NCI-H1105 treated with DMSO at 0.1 percent for 48 hours (cell line): ENCODE measurements around the gene TNFRSF1A.
"Not testable (repeated sequence)": the region's sequence is repeated elsewhere in the genome, so short reads cannot be mapped to it uniquely, and the experiment has no call there.

Experiments
- DNase-seq: peaks from one replicate; lab custom pipeline; 2025; lab: John Stamatoyannopoulos, UW

The TNFRSF1A gene

DNA sequence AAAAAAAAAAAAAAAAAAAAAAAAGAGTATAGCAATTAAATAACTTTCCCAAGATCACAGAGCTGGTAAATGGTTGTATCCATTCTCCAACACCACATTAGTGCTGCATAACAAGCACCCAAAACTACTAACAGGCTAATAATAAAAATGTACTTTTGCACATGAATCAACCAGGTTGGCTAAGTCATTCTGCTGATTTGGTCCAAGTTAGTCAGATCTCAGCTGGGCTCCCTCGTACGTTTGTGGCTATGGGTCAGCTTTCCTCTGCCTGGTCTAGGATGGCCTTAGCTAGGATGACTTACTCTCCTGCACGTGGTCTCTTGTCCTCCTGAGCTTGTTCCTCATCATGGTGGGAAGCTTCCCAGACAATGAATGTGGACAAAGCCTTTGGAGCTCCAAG, 39.3 kb downstream of the TNFRSF1A start:
- DNase-seq: no peak

DNA sequence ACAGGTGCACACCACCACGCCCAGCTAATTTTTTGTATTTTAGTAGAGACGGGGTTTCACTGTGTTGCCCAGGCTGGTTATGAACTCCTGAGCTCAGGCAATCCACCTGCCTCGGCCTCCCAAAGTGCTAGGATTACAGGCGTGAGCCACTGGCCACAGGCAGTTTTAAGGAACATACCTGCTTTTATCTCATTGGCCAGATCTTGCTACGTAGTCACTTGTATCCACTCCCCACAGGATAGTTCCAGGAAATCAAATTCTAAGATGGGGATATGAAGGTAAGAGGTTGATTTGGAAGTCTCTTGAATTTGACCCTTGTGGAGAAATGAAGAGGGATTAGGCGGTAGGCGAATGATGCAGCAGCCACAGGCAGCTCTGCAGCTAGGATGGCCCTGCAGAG, 40.2 kb downstream of the TNFRSF1A start:
- no peak for DNase-seq

DNA sequence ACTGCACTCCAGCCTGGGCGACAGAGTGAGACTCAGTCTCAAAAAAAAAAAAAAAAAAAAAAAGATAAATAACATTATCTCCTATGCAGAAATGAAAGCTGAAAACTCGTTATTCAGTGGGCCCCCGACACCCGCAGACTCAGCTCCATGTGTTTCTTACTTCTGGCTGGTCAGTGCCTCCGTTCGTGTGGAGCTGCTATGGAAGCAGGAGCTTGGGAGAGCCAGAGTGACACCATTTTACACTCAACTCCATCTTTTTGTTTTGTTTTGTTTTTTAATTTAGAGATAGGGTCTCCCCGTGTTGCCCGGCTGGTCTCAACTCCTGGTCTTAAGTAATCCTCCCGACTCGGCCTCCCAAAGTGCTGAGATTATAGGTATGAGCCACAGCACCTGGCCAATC, 44.7 kb downstream of the TNFRSF1A start:
- no peak for DNase-seq

DNA sequence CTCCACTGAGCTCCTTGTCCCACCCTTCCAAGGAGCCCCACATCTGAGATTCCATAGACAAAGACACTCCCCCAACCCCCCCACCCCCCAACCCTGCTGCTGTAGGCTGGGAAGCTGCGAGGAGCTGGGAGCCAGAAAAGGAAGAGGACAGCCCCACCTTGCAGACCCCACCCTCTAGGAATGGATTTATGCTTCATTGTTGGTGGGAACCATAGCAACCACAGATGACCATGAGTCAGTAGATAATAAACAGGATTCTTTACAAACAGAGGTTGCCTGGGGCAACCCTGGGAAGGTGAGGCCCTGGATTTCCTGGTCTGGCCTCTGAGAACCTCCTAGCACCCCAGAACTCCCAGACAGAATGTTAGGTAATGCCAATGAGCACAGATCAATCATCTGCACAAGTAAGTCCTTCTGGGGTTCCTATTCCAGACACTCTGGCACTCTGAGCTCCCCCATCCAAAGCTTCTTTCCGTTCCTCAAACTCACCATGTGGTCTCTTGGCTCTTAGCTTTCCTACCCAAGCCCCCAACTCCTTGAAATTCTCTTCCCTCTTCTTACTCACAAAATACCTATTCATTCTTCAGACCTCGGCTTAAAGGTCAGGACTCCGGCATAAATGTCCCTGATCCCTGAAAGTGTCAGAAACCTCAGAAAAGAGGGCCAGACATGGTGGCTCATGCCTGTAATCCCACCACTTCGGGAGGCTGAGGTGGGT, 46.6 kb downstream of the TNFRSF1A start:
- no peak for DNase-seq

DNA sequence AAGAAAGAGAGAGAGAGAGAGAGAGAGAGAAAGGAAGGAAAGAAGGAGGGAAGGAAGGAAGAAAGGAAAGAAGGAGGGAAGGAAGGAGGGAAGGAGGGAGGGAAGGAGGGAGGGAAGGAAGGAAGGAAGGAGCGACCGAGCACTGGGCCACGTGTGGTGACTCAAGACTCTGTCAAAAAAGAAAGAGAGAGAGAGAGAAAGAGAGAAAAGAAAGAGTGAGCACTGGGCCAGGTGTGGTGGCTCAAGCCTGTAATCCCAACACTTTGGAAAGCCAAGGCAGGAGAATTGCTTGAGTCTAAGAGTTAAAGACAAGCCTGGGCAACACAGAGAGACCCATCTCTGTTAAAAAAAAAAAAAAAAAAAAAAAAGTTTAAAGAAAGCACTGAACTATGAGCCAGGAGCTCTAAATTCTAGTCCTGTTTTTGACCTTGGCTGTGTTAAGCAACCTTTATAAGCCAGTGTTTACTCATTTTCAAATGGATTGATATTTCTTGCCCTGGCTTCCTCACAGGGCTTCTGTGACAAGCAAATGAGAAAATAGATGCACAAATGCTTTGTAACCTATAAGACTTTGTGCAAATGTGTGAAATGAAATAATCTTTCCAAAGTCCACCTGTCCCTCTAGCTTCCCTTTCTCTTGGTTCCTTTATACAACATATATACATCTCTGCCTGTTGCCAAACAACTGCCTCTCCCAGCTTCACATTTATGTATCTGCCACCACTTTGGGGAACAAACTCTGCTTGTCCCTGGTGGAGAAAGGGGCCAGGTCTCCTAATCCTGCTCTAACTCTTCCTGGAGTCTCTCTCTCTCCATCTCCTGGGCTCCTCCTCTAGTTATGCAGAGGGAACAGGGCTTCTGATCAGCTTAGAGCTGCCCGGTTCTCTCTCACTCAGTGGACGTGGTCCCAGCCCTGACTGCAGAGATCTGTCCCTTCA, 47.5 kb downstream of the TNFRSF1A start:
- no peak for DNase-seq

DNA sequence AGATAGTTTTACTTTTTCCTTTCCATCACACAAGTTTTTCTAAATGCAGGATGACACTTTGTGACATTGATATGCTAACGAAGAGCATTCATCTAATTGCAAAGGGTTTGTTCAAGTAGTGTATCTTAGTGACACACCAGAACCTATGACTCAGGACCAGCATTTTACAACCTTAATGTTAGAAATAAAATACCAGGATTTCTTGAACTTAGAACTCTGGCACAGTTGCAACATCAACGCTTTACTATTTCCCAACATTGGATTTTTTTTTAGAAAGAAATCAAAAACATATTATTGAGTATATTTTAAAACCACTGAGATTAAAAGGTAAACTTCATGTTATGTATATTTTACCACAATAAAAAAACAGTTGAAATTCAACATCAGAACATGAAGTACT, 49.3 kb downstream of the TNFRSF1A start:
- no peak for DNase-seq

DNA sequence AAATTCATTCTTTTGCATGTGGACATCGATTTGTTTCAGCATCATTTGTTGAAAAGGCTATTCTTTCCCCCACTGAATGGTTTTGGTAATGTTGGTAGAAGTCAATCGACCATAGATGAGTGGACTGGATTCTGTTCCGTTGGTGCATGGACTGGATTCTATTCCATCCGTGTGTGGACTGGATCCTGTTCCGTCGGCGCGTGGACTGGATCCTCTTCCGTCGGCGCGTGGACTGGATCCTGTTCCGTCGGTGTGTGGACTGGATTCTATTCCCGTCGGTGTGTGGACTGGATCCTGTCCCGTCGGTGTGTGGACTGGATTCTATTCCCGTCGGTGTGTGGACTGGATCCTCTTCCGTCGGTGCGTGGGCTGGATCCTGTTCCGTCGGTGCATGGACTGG, 52.0 kb downstream of the TNFRSF1A start:
- DNase-seq: not testable (repeated sequence)

DNA sequence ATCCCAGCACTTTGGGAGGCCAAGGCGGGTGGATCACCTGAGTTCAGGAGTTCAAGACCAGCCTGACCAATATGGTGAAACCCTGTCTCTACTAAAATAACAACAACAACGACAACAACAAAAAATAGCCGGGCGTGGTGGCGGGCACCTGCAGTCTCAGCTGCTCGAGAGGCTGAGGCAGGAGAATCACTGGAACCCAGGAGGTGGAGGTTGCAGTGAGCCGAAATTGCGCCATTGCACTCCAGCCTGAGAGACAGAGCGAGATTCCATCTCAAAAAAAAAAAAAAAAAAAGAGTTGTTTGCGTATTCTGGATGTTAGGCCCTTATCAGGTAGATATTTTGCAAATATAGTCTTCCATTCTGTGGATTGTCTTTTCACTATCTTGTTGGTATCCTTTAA, 52.8 kb downstream of the TNFRSF1A start:
- not testable (repeated sequence) for DNase-seq

DNA sequence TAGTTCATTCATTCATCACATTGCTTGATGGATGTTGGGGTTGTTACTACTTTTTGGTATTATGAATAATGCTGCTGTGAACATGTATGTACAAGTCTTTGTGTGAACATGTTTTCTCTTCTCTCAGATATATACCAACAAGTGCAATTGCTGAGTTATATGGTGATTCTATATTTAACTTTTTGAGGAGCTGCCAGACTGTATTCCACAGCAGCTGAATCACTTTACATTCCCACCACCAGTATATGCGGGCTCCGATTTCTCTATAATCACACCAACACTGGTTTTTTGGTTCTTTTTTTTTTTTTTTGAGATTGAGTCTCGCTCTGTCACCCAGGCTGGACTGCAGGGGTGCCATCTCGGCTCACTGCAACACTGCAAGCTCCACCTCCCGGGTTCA, 53.6 kb downstream of the TNFRSF1A start:
- no peak for DNase-seq

GRCh38 chr12:6285532-6286306, 56.2 kb downstream of the TNFRSF1A start:
- no peak for DNase-seq

- peak; percentile 82 for DNase-seq
Observed at GRCh38 chr12:6285063-6285477, 56.8 kb downstream of the TNFRSF1A start.

DNA sequence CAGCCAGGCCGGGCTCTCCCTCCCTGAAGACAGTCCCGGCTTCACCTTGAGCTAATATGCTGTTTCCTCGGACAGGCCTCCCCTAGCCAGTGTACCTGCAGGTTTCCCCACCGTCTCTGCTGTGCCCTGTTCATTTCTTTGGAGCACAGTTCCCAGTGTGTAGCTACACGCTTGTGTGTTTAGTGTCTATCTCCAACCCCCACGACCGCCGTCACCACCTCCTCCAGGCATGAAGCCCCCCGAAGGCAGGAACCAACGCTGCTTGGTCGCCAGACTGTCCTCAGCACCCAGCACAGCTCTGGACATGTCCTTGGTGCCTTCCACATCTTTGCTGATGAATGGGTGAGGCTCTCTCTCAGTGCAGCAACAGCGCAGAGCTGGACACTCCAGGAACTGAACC, 57.6 kb downstream of the TNFRSF1A start:
- no peak for DNase-seq

DNA sequence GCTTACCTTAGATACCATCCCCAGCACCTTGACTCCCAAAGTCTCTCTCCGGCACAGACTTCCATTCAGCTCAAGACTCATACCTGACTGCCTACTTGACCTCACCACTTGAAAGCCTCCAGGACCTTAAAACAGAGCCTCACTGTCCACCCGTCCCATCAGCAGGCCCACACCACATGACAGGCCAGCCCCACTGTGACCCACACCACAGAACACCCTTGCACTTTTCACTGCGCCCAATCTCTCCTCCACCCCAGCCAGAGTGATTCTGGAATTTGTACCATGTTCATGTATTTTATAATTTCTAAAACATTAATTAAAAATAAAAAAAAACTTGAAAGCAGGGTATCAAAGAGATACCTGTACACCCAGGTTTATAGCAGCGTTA, 59.4 kb downstream of the TNFRSF1A start:
- no peak for DNase-seq

- no peak for DNase-seq
Observed at GRCh38 chr12:6281081-6281809, 60.6 kb downstream of the TNFRSF1A start.

GRCh38 chr12:6280672-6281071, 61.2 kb downstream of the TNFRSF1A start:
- DNase-seq: no peak

DNA sequence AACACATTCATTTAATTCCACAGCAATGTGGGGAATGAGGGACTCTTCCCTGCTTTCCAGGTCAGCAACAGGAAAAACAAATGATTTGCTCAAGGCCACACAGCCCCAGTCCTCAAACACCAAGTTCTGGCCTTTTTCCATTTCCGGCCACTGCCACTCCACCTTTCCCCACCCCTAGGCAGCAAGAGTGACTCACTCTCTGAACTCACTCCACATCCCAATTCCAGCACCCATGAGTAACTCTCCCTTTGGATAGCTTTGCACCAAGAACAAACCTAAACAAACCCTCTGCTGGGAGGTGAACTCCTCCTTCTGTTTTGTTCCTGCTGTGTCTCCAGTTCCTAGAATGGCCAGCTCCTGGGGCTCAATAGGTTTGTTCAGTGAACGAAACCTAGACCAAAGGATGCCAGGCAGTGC, 61.8 kb downstream of the TNFRSF1A start:
- DNase-seq: no peak

GRCh38 chr12:6279631-6280030, 62.2 kb downstream of the TNFRSF1A start:
- no peak for DNase-seq

- DNase-seq: no peak
Observed at GRCh38 chr12:6279256-6279628, 62.6 kb downstream of the TNFRSF1A start.
